Activated T-cell treated with anti-CD3 and anti-CD28 coated beads for 24 hours (primary cell): ENCODE measurements around the gene TMBIM6.

Source experiments
- DNase-seq: peaks from one replicate; pipeline ENCODE4 v3.0.0-alpha.2; 2020; ENCODE audit warnings: low read depth

TMBIM6 gene

GRCh38 chr12:49797449-49797776, 56.1 kb downstream of the TMBIM6 start:
- no peak for DNase-seq

DNA sequence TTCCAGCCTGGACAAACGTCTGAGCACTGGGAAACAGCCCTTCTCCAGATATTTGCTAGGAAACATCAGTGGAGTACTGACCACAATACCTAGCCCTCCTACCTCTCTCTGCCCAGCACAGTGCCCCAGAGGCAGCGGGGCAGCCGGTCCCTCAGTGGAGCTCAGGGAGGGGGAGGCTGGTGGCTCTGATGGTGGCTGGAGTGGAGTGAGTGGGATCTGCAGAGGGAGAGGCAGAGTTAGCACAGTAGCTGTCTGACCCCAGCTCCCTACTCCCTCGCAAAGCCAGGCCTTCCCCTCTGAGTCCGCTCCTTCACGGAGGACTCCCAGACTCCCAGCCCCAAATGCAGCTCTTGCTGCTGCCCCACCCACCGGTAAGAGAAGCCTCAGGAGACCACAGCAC, 56.9 kb downstream of the TMBIM6 start:
- DNase-seq: no peak

DNA sequence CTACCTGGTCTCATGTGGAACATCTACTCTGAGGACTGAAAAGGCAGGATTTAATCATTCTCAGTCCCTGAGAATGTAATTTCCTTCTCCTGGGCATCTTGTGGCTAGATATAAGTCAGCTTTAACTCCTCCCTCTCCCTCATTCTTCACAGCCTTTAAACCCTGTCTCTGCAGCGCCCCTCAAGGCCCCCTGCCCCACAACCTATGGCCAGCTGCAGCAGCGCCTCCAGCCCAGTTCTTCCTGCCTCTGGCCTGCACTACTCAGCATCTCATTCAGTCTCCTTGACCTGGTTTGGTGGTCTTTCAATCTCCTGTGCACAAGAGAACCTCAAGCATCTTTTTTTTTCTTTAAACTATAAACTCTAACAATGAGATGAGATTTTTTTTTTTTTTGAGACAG, 57.6 kb downstream of the TMBIM6 start:
- no peak for DNase-seq

- no peak for DNase-seq
Observed at GRCh38 chr12:49800421-49801140, 59.2 kb downstream of the TMBIM6 start.

GRCh38 chr12:49801141-49802063, 60.0 kb downstream of the TMBIM6 start:
- DNase-seq: no peak

DNA sequence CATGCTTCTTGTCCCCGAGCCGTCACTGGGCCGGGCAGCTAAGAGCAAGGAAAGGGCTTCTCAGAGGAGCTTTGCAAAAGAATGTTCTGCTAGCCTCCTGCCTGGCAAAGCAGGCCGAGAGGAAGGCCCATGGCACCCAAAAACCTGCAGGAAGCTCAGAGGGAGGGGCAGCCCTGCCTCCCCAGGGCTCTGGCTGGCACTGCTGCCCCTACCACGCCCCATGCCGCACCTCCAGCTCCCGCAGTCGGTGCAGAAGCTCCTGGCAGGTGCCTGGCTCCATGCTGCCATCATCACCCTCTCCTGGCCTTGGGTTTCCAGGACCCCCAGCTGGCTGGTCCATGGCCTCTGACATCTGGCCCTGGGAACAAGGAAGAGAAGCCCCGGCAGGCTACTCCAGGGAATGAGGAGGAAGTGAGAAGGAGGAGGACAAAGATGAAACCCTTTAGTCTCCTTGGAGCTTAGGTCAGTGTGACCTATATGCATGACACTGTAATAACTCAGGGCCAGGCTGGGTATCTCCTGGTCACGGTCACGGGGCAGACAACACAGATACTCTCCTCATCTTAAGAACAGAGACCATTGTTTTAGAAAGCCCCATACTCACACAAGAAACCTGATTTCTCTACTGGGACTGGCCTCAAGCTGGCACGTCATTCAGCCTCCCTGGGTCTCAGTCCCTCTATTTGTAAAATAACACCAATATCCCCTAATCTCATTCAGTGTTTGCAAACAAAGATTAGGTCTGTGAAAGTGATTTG, 62.5 kb downstream of the TMBIM6 start:
- no peak for DNase-seq

DNA sequence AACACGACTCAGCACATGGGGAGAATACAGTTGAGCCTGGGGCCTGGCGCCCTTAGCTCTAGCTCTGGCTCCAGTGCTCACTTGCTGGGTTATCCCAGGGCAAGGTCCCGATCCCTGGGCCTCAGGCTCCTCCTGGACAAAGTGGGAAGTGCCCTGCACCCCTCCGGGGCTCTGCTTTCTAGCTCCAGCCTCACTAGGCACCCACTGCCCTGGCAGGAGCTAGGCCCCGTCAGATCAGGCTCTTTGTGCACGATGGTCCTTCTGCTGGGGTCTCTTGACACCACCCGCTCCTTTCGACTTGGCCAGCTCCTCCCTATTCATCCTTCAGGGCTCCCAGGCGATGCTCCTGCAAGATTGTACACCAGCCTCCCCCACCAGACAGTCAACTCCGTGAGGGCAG, 63.5 kb downstream of the TMBIM6 start:
- no peak for DNase-seq

- DNase-seq: no peak
Observed at GRCh38 chr12:49805409-49805808, 64.1 kb downstream of the TMBIM6 start.

GRCh38 chr12:49806321-49806813, 65.0 kb downstream of the TMBIM6 start:
- DNase-seq: no peak

GRCh38 chr12:49806877-49807276, 65.5 kb downstream of the TMBIM6 start:
- no peak for DNase-seq

- DNase-seq: no peak
Observed at GRCh38 chr12:49807991-49808580, 66.7 kb downstream of the TMBIM6 start.

- DNase-seq: no peak
Observed at GRCh38 chr12:49808686-49809380, 67.5 kb downstream of the TMBIM6 start.

DNA sequence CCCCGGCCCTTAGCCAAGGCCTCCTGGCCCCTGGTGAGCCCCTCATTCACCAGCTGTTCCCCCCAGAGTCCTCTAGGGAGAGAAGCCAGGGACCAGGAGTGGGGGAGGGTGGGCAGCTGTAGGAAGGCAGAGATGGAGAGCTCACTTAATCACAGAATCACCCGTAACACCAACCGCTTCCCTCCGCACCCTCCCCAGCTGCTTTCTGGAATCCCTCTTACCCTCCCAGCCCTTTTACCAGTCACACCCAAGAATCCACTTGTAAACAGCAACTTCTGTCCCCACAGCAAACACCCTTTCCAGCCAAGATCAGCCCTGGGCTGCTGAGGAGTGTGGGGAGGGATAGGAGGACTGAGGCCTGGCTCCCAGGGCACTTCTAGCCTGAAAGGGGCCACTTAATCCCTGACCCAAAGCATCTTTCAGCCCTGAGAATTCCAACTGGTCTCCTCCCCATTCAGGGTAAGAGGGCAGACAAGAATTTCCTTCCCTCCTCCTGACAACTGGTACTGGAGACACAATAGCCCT, 68.1 kb downstream of the TMBIM6 start:
- DNase-seq: no peak

GRCh38 chr12:49809906-49810389, 68.6 kb downstream of the TMBIM6 start:
- no peak for DNase-seq

- no peak for DNase-seq
Observed at GRCh38 chr12:49811136-49811535, 69.8 kb downstream of the TMBIM6 start.

DNA sequence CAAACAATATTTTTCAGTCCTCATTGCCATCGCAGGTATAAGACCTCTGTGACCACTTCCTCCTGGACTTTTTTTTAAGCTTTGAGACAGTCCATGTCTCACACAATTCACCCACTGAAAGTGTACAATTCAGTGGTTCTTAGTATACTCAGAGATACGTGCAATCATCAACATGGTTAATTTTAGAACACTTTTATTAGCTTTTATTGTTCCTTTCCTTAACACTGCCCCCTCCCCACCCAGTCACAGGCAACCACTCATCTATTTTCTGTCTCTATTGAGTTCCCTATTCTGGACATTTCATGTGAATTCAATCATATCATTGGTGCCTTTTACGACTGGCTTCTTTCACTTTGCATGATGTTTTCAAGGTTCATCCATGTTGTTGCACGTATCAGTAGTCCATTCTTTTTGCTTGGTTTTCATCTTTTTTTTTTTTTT, 70.6 kb downstream of the TMBIM6 start:
- no peak for DNase-seq

DNA sequence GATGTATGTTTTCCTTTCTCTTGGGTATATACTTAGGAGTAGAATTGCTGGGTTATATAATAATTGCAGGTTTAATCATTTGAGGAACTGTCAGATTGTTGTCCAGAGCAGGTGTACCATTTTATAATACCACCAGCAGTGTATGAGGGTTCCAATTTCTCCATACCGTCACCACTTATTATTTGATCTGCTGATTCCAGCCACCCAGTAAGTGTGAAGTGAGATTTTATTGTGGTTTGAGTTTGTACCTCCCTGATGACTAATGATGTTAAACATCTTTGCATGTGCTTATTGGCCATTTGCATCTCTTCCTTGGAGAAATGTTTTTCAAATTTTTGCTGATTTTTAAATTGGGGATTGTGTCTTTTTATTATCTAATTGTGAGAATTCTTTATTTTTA, 71.8 kb downstream of the TMBIM6 start:
- DNase-seq: no peak
